ENCODE measurements around the gene TXNRD1.

GRCh38 chr12:104248444-104248843 lies 32.9 kb downstream of the TXNRD1 start:
- TF ChIP-seq, protein P1, sequence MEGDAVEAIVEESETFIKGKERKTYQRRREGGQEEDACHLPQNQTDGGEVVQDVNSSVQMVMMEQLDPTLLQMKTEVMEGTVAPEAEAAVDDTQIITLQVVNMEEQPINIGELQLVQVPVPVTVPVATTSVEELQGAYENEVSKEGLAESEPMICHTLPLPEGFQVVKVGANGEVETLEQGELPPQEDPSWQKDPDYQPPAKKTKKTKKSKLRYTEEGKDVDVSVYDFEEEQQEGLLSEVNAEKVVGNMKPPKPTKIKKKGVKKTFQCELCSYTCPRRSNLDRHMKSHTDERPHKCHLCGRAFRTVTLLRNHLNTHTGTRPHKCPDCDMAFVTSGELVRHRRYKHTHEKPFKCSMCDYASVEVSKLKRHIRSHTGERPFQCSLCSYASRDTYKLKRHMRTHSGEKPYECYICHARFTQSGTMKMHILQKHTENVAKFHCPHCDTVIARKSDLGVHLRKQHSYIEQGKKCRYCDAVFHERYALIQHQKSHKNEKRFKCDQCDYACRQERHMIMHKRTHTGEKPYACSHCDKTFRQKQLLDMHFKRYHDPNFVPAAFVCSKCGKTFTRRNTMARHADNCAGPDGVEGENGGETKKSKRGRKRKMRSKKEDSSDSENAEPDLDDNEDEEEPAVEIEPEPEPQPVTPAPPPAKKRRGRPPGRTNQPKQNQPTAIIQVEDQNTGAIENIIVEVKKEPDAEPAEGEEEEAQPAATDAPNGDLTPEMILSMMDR (IDR thresholded peaks at IDR 0.05) = no peak
- no peak for TF ChIP-seq POLR2A (IDR thresholded peaks at IDR 0.05)
